ELF-1 (cell line): Measurements from ENCODE around the gene LRRTM4.
"Not testable (repeated sequence)": the region's sequence is repeated elsewhere in the genome, so short reads cannot be mapped to it uniquely, and the experiment has no call there.

Experiments used
- DNase-seq: peaks from one replicate; pipeline ENCODE4 v3.0.0-alpha.2; 2016; ENCODE audit warnings: low read depth, low spot score

LRRTM4 gene

DNA sequence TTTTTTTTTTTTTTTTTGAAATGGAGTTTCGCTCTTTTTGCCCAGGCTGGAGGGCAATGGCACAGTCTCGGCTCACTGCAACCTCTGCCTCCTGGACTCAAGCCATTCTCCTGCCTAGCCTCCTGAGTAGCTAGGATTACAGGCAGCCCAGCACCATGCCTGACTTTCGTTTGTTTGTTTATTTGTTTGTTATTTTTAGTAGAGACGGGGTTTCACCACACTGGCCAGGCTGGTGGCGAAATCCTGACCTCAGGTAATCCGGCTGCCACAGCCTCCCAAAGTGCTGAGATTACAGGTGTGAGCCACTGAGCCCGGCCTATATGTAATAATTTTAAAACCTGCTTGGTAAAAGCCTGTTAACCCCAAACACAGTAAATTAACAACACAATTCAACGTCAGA is 435.7 kb downstream of the LRRTM4 start:
- DNase-seq: peak; percentile 67

DNA sequence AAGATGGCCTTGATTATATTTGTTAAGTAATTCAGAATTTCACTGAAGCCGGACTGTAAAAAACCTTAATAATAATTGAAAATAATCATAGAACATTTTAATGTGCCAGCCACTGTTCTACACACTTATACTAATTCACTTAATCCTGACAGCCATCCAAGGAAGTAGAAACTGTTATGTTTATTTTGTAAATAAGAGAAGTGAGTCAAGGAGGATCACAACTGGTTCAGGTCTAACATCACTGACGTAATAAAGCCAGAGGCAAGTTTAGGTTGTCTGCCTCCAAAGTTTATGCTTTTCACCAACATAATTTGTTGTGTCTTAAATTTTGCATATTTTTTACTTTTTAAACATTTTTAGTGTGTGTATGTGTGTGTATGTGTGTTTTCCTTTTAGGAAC is 436.1 kb downstream of the LRRTM4 start:
- no peak for DNase-seq

DNA sequence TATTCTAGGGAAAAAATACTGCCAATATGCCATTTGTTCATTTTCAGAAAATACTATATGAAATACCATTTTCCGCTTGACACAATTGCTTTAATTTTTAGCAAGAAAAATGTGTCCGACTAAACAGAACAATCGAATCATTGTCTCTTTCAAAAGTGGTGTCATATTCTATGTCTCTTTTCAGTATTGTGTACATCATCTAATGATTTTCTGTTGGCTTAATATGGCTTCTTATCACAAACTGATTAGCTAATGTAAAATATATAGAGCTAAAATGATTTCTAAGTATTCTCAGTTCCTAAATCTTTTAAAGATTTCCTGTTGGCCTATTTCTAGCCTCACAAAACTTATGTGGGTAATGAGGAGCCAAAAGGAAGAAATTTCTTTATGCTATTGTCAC is 436.6 kb downstream of the LRRTM4 start:
- no peak for DNase-seq

DNA sequence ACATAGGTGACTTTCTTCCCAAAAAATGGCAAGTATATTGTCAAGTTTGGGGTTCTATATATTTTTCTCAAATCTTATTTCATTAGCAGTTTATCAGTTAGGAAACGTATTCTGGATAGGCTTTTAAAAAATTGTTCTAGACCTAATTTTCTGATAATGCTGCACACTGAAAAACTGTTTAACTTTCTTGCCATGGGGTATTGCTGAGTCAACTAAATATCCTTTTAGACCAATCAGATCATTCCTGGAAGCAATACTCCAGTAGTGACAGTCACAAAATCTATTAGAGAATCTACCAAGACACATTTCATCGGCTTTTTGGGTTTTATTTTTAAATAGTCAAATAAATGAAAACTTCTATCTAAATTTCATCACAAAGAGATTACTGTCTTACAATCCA is 440.6 kb downstream of the LRRTM4 start:
- no peak for DNase-seq

DNA sequence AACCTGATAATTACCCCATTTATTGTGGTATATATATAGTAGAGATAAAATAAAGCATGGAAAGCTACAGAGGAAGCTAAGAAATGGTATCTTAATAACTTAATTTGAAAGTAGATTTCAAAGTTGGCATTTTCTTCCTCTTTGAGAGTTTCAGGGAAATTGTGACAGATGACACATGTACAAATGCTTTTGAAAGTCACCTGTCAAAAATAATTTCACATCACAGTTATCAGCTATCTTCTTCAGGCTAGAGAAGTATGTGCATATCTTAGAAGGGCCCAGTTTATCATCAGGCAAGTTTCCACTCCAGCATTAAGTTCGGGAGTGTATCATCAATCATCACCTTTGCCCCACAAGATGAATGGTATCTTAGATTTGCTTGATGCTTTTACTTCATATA is 457.9 kb downstream of the LRRTM4 start:
- no peak for DNase-seq

DNA sequence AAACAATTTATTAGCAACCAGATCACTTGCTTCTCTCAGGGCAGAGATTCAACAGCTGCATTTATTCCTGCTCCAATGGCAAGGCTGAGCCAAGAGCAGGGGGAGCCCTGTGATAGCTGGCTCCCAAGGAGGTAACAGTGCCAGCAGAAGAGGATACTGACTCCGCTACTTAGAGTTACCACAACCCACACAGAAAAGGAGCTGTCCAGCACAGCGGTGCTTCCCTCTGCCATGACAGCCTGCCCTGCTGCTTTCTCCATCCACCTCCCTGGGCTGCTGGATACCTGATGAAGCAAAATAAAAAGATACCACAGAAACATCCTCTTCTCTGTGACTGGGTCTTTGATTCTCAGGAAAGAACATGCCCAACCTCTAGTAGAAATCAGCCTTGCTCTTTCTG is 467.2 kb downstream of the LRRTM4 start:
- DNase-seq: peak; percentile 41

DNA sequence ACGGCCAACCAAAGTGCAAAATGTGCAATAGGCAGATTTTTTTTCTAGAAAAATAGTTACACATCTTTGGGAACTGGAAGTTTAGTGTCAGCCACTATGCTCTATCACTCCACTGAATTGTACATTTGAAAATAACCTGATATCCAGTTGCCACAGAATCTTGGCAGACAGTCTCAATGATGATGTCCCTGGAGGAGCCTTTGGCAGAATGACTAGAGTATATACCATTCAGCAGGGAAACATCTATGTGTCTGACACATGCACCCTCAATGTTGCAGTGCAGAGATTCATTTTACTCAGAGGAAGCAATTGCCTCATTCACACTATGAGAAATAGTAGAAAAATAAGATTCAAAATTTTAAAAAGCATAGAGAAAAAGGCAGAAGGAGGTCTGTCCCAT is 475.8 kb downstream of the LRRTM4 start:
- no peak for DNase-seq

DNA sequence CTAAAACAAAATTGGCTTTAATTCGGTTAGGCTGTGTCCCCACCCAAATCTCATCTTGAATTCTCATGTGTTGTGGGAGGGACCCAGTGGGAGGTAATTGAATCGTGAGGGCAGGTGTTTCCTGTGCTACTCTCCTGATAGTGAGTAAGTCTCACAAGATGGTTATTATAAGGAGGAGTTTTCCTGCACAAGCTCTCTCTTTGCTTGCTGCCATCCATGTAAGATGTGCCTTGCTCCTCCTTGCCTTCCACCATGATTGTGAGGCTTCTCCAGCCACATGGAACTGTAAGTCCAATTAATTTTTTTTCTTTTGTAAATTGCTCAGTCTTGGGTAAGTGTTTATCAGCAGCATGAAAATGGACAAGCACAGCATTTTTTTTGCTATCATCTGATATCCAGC is 476.7 kb downstream of the LRRTM4 start:
- not testable (repeated sequence) for DNase-seq

DNA sequence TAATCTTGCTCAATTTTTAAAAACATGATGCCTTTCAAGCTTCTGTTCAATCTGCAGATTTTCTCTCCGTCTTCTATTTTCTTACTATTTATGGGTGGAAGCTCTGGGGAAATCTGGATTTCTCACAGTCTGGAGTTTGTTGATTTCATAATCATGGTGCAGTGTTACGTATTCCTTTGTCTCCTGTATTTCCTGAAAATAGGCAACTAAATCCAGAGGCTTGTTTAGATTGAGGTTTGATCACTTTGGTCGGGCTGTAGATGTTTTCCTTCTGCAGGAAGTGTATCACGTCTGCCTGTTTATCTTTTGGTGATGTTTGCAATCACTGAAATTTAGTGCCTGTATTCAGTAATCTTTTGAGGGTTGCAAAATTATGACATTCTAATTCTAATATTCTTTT is 487.7 kb downstream of the LRRTM4 start:
- DNase-seq: no peak

DNA sequence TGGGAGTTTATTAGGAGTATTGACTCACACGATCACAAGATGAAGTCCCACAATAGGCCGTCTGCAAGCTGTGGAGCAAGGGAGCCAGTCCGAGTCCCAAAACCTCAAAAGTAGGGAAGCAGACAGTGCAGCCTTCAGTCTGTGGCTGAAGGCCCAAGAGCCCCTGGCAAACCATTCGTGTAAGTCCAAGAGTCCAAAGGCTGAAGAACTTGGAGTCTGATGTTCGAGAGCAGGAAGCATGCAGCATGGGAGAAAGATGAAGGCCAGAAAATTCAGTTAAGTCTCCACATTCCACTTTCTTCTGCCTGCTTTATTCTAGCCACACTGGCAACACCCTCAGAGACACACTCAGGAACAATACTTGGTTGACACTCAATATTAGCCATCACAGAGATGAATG is 492.9 kb downstream of the LRRTM4 start:
- not testable (repeated sequence) for DNase-seq

DNA sequence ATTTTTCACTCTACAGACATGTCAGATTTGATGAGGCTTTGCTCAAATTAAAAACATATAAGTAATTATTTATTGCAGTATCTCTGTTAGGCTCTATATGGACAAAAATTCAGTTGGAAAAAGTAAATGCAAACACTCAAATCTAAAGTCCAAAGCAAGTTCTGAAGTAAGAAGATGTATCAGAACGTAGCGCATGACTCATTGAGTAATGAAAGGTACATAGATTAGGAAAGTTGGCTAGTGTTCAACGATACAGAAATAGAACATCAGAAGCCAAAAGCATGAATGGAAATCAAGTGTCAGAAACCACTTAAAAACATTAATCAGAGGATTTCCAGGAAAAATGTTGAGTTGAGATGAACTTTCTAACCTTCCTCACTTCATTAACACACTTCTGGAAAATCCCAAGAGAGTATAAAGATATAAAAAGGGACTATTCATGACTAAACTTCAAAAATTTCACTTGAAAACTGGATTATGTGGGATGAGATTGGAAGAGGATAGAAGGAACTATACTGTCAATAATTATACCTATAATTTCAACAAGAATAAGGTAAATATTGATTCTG is 494.1 kb downstream of the LRRTM4 start:
- DNase-seq: no peak

DNA sequence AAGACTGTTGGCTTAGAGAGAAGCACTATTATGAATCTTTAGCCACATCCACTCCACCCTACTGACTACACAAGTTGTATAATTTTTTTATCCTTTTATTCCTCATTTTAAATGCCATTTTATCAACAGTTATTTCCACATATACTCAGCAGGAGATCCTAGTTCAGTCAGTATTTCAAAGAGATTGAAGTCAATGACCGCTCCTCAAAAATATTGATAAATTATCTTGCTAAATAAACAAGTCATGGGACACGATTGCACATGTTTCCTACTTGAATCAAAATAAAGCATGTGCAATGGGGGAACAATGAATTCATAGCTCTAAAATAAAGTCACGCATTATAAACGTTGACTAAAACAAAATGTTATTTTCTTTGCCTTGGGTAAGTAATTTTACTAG is 496.5 kb downstream of the LRRTM4 start:
- DNase-seq: no peak

DNA sequence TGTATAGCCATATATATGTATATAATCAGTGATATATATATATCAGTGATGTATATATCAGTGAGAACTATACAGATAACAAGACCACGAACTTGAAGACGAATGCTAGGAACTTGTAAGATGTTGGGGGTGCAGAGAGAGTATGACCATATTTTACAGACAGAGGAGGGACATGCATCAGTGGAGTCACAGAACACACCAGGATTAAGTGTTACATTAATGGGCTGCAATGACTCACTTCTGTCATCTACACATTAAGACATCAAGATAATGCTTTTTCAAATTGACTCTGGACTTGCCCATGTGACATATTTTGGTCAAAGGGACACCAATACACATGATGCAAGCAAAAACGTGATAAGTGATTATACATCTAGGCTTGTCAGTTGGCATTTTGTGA is 501.0 kb downstream of the LRRTM4 start:
- no peak for DNase-seq

DNA sequence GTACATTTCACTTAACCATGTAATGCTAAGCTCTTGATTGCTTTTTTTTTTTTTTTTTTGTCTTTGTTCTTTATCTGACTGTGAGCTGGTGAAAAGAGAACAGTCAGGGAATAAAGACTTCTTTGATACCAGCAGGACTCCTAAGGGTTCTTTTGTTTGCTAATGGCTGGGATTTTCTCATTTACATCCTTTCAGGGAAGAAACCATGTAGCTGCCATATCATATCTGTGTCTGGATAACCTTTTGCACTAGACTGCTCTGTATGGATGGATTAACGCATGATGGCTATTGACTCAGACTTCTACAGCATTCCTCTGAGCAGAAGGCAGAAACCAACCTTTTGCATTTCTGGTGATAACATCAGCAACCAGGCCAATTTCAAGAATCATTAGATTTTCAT is 504.0 kb downstream of the LRRTM4 start:
- DNase-seq: peak; percentile 10

DNA sequence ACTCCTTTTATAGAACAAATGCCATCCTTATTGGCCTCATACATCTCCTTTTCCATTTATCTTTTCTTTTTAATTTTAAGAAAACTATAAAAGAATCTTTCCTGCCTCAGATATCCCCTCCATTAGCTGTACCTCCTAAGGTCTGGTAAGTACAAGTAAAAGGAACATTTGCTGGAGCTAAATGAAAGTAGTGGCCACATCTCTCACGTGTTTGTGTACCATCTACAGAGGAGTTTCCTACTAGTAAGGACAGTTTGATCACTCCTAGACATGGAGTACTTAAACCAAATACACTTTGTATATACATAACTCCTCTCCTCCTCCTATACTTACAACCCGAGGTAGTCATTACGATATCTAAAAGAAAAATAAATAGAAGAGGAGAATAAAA is 504.8 kb downstream of the LRRTM4 start:
- DNase-seq: no peak

DNA sequence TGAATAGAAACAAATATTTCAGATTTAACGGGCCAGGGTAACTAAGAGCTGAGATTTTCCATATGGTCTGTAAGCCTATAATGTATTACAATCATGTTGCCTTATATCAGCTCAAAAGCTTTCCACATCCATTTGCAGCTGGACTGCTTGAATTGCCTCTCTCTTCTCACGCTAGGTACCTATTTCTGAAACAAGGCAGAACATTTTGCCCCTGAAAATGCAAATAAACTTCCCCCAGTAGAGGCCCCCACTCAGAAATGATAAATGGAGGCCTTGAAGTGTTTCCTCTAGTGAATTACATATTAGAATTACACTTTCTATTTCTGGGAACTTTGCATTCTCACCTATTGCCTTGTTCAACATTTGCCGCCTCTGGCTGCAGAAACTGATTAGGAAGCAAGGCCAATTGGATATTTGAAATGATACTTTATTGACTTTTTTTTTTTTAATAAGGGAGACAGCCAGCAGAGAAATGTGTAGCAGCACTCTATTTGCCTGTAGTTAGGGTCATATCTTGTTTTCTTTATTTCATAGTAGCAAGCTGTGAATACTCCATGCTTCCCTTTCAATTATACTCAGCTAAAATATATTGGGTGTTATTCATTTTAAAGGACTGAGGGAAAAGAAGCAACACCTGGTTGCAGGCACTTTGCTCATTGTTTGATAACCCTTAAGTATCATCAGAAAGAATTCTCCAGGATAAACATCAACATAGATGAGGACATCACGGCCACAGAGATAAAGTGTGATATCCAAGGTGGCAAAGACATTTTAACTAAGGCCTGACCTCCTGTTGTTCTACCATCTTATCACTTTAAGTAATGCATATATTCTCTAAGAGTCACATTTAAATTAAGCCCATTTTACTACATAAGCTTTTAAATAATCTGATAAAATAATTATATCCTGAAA is 505.5 kb downstream of the LRRTM4 start:
- no peak for DNase-seq

DNA sequence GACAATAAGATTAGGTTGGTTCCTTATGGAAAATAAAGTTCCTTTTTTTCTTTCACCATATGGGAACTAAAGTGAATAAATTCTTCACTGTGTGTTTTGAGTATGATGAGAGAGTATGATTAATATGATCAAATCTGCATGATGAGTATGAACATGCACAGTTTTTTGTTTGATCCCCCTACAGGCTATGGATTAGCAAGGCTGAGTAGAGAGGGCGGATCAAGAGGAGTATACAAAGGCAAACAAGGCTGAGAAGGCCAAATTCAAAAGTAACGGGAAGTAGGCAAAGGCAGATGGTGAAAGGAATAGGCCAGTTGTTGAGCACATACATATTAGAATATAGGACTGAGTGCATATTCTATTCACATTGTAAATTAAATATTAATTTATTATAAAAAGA is 508.2 kb downstream of the LRRTM4 start:
- DNase-seq: no peak

DNA sequence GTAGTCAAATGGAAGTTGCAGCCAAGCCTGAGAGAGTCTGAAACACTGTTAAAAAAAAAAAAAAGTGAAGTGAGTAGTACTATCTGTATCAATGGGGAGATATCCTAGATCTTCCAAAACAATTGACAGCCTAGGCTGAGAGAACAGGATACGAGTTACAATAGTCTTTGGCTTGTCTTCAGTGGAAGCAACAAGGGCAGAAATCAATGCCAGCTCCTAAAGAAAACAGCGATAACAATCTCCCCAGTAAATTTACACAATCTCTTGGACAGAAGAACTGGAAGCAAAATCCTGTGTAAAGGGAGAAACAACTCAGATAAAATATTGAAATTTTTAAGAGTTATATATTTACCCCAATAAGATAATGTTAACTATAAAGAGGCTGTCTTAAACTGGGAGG is 508.7 kb downstream of the LRRTM4 start:
- DNase-seq: no peak

DNA sequence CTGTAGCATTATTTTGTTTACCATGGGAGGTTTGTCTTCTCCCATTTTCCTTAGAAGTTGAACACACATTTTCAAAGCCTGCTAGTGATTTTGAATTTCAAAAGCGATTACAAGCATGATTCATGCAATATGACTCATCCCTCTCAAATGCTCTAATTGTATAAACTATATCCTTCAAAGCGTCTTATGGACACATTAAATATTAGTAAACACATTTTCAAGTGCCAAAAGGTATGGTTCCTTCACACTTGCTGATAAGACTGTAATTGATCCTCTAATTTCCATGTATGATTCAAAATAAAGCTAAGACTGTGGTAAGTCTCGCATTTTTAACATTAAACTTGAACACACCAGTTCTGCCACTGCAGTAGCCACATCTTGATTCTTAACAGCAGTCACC is 512.9 kb downstream of the LRRTM4 start:
- DNase-seq: no peak

DNA sequence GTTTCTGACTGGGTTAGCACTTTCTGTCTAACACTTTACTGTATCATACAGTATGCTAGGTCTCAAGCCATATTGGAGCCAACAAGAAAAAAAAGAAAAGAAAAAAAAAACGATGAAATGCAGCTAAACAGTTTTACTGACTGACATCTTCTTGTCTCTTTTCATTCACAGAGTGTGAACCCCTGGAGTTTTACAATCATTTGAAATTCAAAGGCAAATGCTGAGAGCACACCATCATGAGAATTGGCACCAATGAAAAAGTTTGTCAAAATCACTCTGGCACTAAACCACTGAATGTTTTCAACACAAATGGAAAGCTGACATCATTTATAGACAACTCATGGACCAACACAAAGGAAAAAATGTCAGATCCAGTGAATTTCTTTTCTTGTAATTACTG is 513.3 kb downstream of the LRRTM4 start:
- DNase-seq: no peak

DNA sequence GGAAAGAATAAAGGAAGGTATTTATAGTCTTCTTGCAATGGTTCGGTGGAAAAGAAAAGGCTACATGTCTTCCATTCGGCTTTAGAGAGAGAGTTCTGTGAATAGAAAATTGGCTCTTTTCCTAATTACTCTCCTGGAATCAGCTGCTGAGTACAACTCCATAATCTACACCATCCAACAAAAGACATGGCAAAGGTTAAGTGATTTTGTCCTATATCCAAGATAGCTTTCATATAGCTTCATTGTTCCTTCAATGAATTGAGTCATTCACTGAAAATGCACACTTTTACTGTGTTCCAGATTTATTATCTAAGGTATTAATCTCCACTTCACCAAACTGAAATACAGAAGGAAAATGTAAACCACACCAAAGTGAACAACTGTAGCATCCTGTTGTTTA is 514.5 kb downstream of the LRRTM4 start:
- DNase-seq: no peak

DNA sequence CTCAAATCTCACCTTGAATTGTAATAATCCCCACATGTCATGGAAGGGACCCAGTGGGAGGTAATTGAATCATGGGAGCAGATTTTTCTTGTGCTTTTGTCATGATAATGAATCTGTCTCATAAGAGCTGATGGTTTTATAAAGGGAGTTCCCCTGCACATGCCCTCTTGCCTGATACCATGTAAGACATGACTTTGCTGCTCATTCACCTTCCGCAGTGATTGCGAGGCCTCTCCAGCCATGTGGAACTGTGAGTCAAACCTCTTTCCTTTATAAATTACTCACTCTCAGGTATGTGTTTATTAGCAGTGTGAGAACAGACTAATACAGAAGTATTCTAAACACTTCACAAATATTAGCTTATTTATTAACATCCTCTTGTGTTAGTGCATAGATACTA is 516.7 kb downstream of the LRRTM4 start:
- no peak for DNase-seq

DNA sequence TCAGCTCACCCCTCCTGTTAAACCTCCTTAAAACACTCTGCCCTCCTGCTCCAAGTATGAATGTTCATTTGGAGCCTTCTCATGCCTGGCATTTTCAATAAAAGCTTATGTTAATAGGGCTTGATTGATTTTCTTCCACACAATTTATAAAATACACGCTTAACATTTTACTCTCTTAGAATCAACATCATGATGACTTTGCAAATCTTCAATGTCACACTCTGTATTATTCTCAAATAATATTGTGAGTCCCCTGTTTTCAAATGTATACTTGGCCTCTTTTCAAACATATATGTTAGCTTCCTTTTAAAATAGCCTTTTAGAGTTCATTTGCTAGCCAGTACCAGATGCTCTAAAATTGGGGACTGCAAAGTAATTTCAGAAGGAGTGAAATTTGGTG is 520.3 kb downstream of the LRRTM4 start:
- DNase-seq: no peak

DNA sequence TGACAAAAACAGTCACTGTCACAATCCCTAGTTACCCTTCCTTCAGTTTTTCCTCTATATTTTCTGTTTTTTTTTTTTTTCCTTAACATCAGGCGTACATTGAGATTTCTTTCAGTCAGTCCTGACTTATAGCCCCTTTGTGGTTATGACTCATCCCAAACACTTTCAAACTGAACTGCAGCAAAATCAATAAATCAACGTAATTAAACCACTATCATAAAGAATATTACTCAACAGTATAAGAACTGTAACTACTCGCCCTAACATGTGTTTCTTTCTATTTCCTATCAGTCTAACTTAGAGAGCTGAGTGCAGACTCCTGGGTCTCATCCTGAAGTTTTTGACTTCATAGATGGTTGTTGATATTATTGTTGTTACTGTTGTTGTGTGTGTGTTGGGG is 523.5 kb downstream of the LRRTM4 start:
- no peak for DNase-seq
